GM12878 (cell line): ENCODE results near the gene CD180. TPM values are rescaled to one million over a fixed set of nuclear protein-coding genes. Genes with fewer than 3 reads are reported as not detected.

ENCODE experiments used
- ATAC-seq: fragments of 200-7000 bp; cut with Tn5 transposase; 3 replicates; pipeline ENCODE4 v1.9.1; 2020; ENCODE audit warnings: mild to moderate bottlenecking, moderate library complexity
- BruUV-seq: library from RNA; stranded (reverse); fragments of 400-500 nt; replicated peaks from 2 replicates; lab custom pipeline; 2021; lab: Mats Ljungman, UMichigan
- CTCF ChIA-PET: fragments of 300-600 bp; sonication (Branson Sonifier 250); formaldehyde crosslinking; extraction: SDS; loops from one replicate; lab custom pipeline; 2021; ENCODE audit warnings: inconsistent platforms; lab: Yijun Ruan, JAX
- POLR2A ChIA-PET: fragments of 350-600 bp; formaldehyde crosslinking; extraction: SDS; loops from one replicate; lab custom pipeline; 2021; ENCODE audit warnings: inconsistent platforms; lab: Charles Lee
- RAD21 ChIA-PET: fragments of 300-600 bp; sonication (Branson Sonifier 250); formaldehyde crosslinking; loops from one replicate; lab custom pipeline; 2023; ENCODE audit warnings: antibody characterized with exemption; ENCODE audit not compliant: unreplicated experiment; lab: Charles Lee
- SMC1A ChIA-PET: fragments of 300-600 bp; sonication (Branson Sonifier 250); formaldehyde crosslinking; loops from one replicate; lab custom pipeline; 2023; ENCODE audit not compliant: unreplicated experiment, uncharacterized antibody; lab: Charles Lee
- DNase-seq: peaks from one replicate; pipeline ENCODE4 v3.0.0-alpha.2; 2011; ENCODE audit warnings: low read depth, low spot score
- FAIRE-seq: peaks from 3 replicates; lab custom pipeline; 2011; peaks lifted over from hg19 to GRCh38; lab: Jason Lieb, UNC
- H2AFZ ChIP-seq: 2 replicates; pipeline ENCODE4 v1.6.0; 2011; ENCODE audit warnings: low read depth, low read length, control low read depth; ENCODE audit not compliant: control insufficient read depth
- H3K27ac ChIP-seq: 2 replicates; pipeline ENCODE4 v1.5.1; 2011; ENCODE audit warnings: control low read depth; ENCODE audit not compliant: control insufficient read depth, insufficient read depth
- H3K27me3 ChIP-seq, 2 experiments: replicated peaks in 1 of 2; 2 replicates each; pipeline versions ENCODE4 v1.6.0 to v1.6.1; 2011; ENCODE audit warnings: low read length in 1 of 2; ENCODE audit not compliant: control insufficient read depth in 2 of 2, insufficient read depth in 2 of 2
- H3K36me3 ChIP-seq, 2 experiments: 2 replicates each; pipeline ENCODE4 v1.5.1; 2011; ENCODE audit warnings: low read length in 1 of 2; ENCODE audit not compliant: control insufficient read depth in 2 of 2, insufficient read depth in 2 of 2
- H3K4me1 ChIP-seq: 2 replicates; pipeline ENCODE4 v1.6.1; 2011; ENCODE audit warnings: mild to moderate bottlenecking, low read length, moderate library complexity, mixed read lengths; ENCODE audit not compliant: control insufficient read depth, insufficient read depth
- H3K4me2 ChIP-seq: 2 replicates; pipeline ENCODE4 v1.6.0; 2011; ENCODE audit warnings: control low read depth; ENCODE audit not compliant: control insufficient read depth, insufficient read depth
- H3K4me3 ChIP-seq: fragments of 200-600 bp; sonication (generic); 2 replicates; pipeline ENCODE4 v1.5.1; 2016
- H3K79me2 ChIP-seq: 2 replicates; pipeline ENCODE4 v1.6.0; 2011; ENCODE audit warnings: low read length; ENCODE audit not compliant: control insufficient read depth, insufficient read depth
- H3K9ac ChIP-seq: 2 replicates; pipeline ENCODE4 v1.8.0; 2011; ENCODE audit warnings: low read length, control low read depth, mixed read lengths; ENCODE audit not compliant: control insufficient read depth, insufficient read depth
- H3K9me3 ChIP-seq: replicated peaks from 3 replicates; pipeline ENCODE4 v1.5.1; 2011; ENCODE audit warnings: mild to moderate bottlenecking, low read length; ENCODE audit not compliant: control insufficient read depth, insufficient read depth
- H4K20me1 ChIP-seq: 2 replicates; pipeline ENCODE4 v1.6.0; 2011; ENCODE audit not compliant: control insufficient read depth, insufficient read depth
- LARP7 ChIP-seq: fragments of 450-650 bp; IDR thresholded peaks from 2 replicates; pipeline ENCODE4 v1.6.1; 2017; ENCODE audit warnings: mild to moderate bottlenecking
- MAX ChIP-seq: IDR thresholded peaks from 2 replicates; pipeline ENCODE4 v1.6.1; 2012; ENCODE audit warnings: low read depth, low read length, improper control_type of control experiment
- MTA3 ChIP-seq: IDR thresholded peaks from 2 replicates; pipeline ENCODE4 v1.6.1; 2012; ENCODE audit warnings: low read length, inconsistent platforms, borderline replicate concordance
- NRF1 ChIP-seq: conservative IDR thresholded peaks from 2 replicates; pipeline ENCODE4 v1.6.1; 2011; ENCODE audit warnings: mild to moderate bottlenecking, low read depth, low read length, improper control_type of control experiment
- PAX5 ChIP-seq: IDR thresholded peaks from 2 replicates; pipeline ENCODE4 v1.6.1; 2011; ENCODE audit warnings: low read depth, low read length, borderline replicate concordance
- POLR2AphosphoS5 ChIP-seq: IDR thresholded peaks from 2 replicates; pipeline ENCODE4 v1.6.1; 2011; ENCODE audit warnings: mild to moderate bottlenecking, low read length, inconsistent platforms
- POU2F2 ChIP-seq: IDR thresholded peaks from 3 replicates; pipeline ENCODE4 v1.6.1; 2011; ENCODE audit warnings: low read depth, mild to moderate bottlenecking, low read length, borderline replicate concordance
- RUNX3 ChIP-seq: IDR thresholded peaks from 2 replicates; pipeline ENCODE4 v1.6.1; 2012; ENCODE audit warnings: low read length, inconsistent platforms
- SMARCA5 ChIP-seq: fragments of 450-650 bp; IDR thresholded peaks from 2 replicates; pipeline ENCODE4 v1.6.1; 2017; ENCODE audit warnings: mild to moderate bottlenecking
- YBX1 ChIP-seq: fragments of 450-650 bp; IDR thresholded peaks from 2 replicates; pipeline ENCODE4 v1.6.1; 2016; ENCODE audit warnings: antibody characterized with exemption
- ZNF687 ChIP-seq: fragments of 450-650 bp; IDR thresholded peaks from 2 replicates; pipeline ENCODE4 v1.6.1; 2017; ENCODE audit warnings: mild to moderate bottlenecking, moderate library complexity
- ZSCAN29 ChIP-seq: fragments of 450-650 bp; IDR thresholded peaks from 2 replicates; pipeline ENCODE4 v1.6.1; 2017; ENCODE audit warnings: mild to moderate bottlenecking, moderate library complexity
- WGBS: methylation state at CpG from one replicate; pipeline ENCODE4 v1.1.6; 2016; ENCODE audit warnings: low lambda C conversion rate; ENCODE audit not compliant: insufficient replicate concordance, insufficient coverage; ENCODE audit errors: missing lambda C conversion rate; 5-methylcytosine and 5-hydroxymethylcytosine counted together
- in situ Hi-C: fragments of 300-500 bp; cut with MboI; formaldehyde crosslinking; loops from 9 replicates; pipeline ENCODE4 v1.14.3; 2018; ENCODE audit warnings: mixed read lengths
- intact Hi-C: fragments of 100-400 bp; cut with micrococcal nuclease; formaldehyde crosslinking; loops from one replicate; pipeline ENCODE4 v1.14.2; 2022; ENCODE audit not compliant: unreplicated experiment
- polyA plus RNA-seq, 11 experiments: library from polyadenylated mRNA; depleted of rRNA in 4 of 11; unstranded in 6 of 11; stranded (reverse) in 5 of 11; fragments of >200 nt; fragmentation: Nextera tagmentation in 4 of 11; fragmentation: Illumina TruSeq in 1 of 11; extraction: Ambion mirVana in 4 of 11; extraction: Trizol in 1 of 11; gene quantifications; 1 replicate in 1 of 11; 2 replicates in 10 of 11; pipeline versions ENCODE4 v1.2.1 to v1.2.3, GENCODE V29; 2011 to 2016; ENCODE audit warnings: inconsistent platforms in 2 of 11, missing spikeins in 2 of 11, low read depth in 1 of 11
- total RNA-seq, 4 experiments: library from RNA; depleted of rRNA in 3 of 4; stranded (reverse); fragments of >200 nt in 3 of 4; fragmentation: Illumina TruSeq in 1 of 4; extraction: Trizol in 1 of 4; gene quantifications; 2 replicates each; pipeline versions ENCODE4 v1.2.1 to v1.2.3, GENCODE V29; 2013 to 2021
- TF ChIP-seq, protein P1 (sequence below): fragments of 150-350 bp; IDR thresholded peaks from 2 replicates; pipeline ENCODE4 v1.6.1; 2014; ENCODE audit warnings: mild to moderate bottlenecking, low read depth, low read length

CD180 gene
- total and polyA plus RNA-seq, 10 of the 15 experiments (the other 5 are each of a cell fraction or from before 2014, with no cell fraction given): 0.22 to 9.7 (median 2.9) TPM

- TF ChIP-seq ZNF687: no peak
- no peak for TF ChIP-seq ZSCAN29
Measured at GRCh38 chr5:67195406-67196275, 958 bp downstream of the CD180 start (continued).

GRCh38 chr5:67194166-67194565 is 2.4 kb downstream of the CD180 start:
- no peaks in the 10 kb centered on the region for H3K79me2 ChIP-seq
- peak overlapping the region; percentile 19; the same call in 1 of the 2 replicates for H3K4me2 ChIP-seq
- peak overlapping the region; percentile 27; the same call in 1 of the 2 replicates for H3K4me3 ChIP-seq
- 29% methylated on average over 3 of the region's 3 CpGs for WGBS
- ChIA-PET POLR2A (no interaction called here), CTCF (no interaction called here), SMC1A (no interaction called here), RAD21 (no interaction called here)
- no peak for DNase-seq
- ATAC-seq: no peak
- intact Hi-C loops (no loop called here), in situ Hi-C loops (no loop called here)
- H4K20me1 ChIP-seq: no peaks in the 10 kb centered on the region
- BruUV-seq: no TSS peak
- H3K27ac ChIP-seq: no peak overlapping the region; the same call in 1 of the 2 replicates
- H3K9me3 ChIP-seq: no peaks in the 10 kb centered on the region; the same call in 1 of the 3 replicates
- H3K4me1 ChIP-seq: peaks cover 34% of the 10 kb centered on the region
- H3K9ac ChIP-seq: no peak overlapping the region
- no peaks in the 10 kb centered on the region; a peak in 1 of 4 replicates for H3K27me3 ChIP-seq
- no peaks in the 10 kb centered on the region for H3K36me3 ChIP-seq
- H2AFZ ChIP-seq: no peak overlapping the region
- FAIRE-seq: no peak
- no peak for TF ChIP-seq PAX5
- no peak for TF ChIP-seq RUNX3
- no peak for TF ChIP-seq POU2F2
- TF ChIP-seq POLR2AphosphoS5: no peak
- TF ChIP-seq, protein P1, sequence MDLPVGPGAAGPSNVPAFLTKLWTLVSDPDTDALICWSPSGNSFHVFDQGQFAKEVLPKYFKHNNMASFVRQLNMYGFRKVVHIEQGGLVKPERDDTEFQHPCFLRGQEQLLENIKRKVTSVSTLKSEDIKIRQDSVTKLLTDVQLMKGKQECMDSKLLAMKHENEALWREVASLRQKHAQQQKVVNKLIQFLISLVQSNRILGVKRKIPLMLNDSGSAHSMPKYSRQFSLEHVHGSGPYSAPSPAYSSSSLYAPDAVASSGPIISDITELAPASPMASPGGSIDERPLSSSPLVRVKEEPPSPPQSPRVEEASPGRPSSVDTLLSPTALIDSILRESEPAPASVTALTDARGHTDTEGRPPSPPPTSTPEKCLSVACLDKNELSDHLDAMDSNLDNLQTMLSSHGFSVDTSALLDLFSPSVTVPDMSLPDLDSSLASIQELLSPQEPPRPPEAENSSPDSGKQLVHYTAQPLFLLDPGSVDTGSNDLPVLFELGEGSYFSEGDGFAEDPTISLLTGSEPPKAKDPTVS: no peak
- no peak for TF ChIP-seq NRF1
- no peak for TF ChIP-seq SMARCA5
- TF ChIP-seq YBX1: no peak
- no peak for TF ChIP-seq LARP7
- no peak for TF ChIP-seq MAX
- no peak for TF ChIP-seq ZSCAN29
- no peak for TF ChIP-seq MTA3
